Activated T-helper 1 cell treated with Interleukin-2 at 50 U/mL for 16 hours (primary cell): ENCODE data around the gene TMSB4X.
"Not testable (repeated sequence)": the region's sequence is repeated elsewhere in the genome, so short reads cannot be mapped to it uniquely, and the experiment has no call there.

Experiments used
- DNase-seq: peaks from one replicate; pipeline ENCODE4 v3.0.0-alpha.2; 2020; ENCODE audit warnings: low read depth

TMSB4X gene

GRCh38 chrX:12955882-12956703 lies 18.8 kb upstream of the TMSB4X start:
- DNase-seq = peak; percentile 49

GRCh38 chrX:12956704-12957534 lies 18.0 kb upstream of the TMSB4X start:
- DNase-seq = no peak

DNA sequence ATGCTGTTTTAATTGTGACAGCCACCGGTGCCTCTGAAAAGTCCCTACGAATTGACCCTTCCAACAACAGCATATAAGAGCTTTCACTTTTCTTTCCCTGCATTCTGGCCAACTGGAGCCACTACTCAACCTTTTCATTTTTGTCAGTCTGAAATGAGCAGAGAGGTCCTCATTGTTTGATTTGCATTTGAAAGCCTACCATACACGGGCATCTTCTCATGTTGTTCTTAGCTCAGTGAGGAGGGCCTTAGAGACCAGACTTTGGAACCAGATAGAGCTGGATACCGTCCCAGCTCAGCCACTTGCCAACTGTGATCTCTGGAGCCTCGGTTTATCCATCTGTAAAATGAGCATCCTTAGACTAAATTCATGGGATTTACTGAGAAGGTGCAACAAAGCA lies 16.9 kb upstream of the TMSB4X start:
- no peak for DNase-seq

- no peak for DNase-seq
Observed at GRCh38 chrX:12958461-12958860, 16.4 kb upstream of the TMSB4X start.

DNA sequence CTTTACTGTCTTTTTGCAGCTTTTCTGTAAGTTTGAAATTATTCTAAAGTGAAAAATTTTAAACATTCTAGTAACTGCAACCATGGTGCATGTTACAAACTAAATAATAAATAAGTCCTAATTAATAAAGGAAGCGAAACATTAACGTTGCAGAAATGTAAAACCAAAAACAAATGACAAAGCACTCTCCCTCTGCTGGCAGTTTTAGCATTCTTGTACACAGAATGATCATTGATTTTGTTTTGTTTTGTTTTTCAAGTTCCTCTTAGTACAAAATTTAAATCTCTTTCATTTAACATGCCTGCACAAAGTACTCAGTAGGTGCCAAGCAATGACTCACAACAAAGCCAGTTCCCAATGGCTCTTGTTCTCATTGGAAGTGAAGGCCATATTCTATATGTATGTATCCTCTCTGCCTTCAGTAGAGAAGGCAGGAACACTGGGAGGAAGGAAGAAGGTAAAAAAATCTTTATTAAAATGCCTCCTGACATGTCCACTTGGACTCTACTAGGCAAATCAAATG lies 13.7 kb upstream of the TMSB4X start:
- DNase-seq = no peak

DNA sequence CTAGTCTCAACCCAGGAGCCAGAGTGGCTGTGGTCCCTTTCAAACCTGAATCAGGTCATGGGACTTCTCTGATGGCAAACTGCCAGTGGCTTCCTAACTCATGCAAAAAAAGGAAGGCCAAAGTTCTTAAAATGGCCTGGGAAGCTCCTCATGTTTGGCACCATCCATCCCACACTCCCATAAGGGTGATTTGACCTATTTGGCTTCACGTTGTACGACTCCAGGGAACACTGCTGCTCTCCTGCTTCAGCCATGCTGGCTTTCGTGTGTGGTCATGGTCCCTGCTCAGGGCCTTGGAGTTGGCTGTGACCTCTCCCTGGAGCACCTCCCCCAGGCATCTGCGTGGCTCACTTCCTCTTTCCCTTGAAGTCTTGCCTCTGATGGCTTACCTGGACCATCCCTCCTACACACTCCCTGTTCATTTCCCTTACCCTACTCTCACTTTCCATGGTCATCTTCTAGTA lies 12.8 kb upstream of the TMSB4X start:
- no peak for DNase-seq

GRCh38 chrX:12963210-12963850 lies 11.6 kb upstream of the TMSB4X start:
- DNase-seq = not testable (repeated sequence)

- DNase-seq = no peak
Observed at GRCh38 chrX:12965131-12965940, 9.6 kb upstream of the TMSB4X start.

- no peak for DNase-seq
Observed at GRCh38 chrX:12966151-12966550, 8.8 kb upstream of the TMSB4X start.

GRCh38 chrX:12967711-12968465 lies 7.0 kb upstream of the TMSB4X start:
- DNase-seq = no peak

GRCh38 chrX:12970691-12971202 lies 4.2 kb upstream of the TMSB4X start:
- no peak for DNase-seq

DNA sequence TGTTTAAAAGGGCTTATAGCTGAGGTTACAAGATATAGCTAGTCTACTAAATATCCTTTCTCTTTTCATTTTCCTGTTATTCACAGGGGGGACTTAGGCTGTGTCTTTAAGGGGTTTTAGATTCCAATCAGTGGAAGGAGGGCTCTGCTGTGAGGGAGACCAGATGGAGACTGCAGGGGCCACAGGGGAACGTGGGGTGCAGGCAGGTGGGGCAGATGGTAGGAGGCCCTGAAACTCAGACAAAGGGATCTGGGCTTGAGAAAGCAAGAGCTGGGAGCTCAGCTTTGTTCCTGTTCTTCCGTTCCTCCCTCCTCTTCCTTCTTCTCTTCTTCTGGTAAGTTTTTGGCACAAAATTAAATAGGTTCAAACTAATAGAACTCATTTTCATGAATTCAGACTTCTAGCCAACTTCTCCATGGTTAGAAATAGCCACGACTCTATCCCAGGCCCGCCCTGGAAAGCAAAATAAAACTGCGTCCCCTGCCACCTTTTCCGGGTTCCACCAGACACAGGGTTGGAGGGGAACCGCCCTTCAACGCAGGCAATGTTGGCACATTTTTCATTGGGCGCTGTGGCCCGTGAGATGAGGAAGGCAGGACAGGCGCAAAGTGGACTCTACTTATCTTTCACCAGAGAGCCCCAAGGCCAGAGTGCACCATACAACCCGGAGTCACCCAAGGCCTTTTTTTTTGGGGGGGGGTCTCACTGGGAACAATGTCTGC lies 3.5 kb upstream of the TMSB4X start:
- no peak for DNase-seq

- DNase-seq = no peak
Observed at GRCh38 chrX:12972243-12972642, 2.7 kb upstream of the TMSB4X start.

DNA sequence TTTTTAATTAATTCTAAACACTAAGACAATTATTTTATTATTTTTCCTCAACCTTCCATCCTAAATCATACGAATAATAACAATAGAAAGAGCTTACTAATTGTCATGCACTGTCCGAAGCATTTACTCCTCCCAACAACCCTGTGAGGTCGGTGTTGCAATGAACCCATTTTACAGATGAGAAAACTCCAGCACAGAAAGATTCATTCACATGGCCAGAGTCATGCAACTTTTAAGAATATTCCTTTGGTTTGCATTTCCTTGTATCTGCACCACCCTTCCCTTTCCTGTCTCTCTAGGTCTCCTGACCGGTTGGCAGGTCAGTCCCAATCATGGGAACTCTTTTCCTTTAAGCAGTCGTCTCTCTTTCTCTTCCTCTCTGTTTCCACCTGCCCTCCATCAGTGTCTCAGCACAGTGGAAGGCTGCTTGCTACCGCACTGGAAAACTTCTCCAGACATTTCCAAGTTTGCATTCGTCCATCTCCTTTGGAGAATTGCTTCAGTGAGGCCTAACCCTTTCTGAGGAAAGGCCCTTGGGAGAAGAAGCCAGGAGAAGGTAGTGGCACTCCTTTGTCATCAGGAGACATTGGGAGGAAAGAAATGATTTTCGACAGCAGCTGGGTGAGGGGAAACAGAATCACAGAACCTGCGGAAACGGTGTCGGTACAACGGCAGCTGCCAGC lies 1.9 kb upstream of the TMSB4X start:
- no peak for DNase-seq

DNA sequence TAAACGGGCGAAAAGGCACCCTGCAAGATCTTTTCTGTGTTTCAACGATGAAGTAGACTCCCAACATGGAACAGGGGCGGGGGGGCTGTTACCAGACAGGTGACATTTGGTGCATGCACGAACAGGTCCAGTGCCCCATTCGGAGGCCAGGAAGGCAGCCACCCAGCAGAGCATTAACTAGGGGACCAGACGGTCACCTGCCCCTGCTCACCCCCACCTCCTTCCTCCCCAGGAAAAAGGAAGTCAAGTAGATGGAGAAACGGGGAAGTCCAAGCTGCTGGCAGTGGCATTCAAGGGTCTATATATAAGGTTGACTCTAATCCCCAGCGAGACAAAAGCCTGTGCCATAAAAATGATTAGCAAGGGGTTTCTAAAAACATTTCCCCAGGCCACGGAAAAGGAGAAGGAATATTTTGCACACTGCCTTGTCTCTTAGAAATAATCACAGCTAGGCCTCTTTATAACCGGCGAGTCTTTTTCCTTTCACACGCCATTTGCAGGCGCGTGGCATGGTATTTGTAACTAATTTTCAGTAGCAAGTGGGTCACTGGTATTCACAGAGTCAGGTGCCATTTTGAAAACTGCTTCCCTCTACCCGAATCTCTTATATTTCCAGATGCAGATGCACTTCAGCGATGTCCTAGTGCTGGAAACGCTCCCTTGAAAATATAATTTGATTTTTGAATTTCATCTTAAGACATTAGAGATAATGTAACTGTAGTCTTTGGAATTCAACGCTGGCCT lies 1.2 kb upstream of the TMSB4X start:
- no peak for DNase-seq

DNA sequence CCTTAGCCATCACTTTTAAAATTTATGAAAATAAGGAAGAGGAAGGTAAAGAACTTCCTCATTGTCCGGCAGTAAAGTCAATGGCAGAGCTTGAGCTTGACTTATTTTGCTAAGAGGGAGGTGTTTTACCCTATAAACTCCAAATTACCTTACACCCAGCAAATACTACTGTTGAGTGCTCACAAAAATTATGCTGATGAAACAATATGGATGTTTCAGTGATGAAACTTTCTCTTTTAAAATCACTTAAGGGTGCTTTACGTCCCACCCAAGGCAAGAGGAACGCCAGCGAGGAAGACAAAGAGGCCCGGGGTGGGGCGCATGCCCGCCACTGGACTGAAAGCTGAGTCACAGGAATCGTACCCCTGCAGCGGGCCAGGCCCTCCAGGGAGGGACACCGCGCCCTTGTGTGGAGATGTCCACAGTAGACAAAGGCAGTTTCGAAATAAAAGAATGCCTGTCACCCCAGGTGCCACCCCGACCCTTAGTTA lies 560 bp upstream of the TMSB4X start:
- no peak for DNase-seq

- no peak for DNase-seq
Observed at GRCh38 chrX:12975670-12975965, 708 bp downstream of the TMSB4X start.

- DNase-seq = no peak
Observed at GRCh38 chrX:12975991-12976558, 1.2 kb downstream of the TMSB4X start.
